ENCODE results near the gene DBF4B.
"Not testable (repeated sequence)": the region's sequence is repeated elsewhere in the genome, so short reads cannot be mapped to it uniquely, and the experiment has no call there.

Gene DBF4B

DNA sequence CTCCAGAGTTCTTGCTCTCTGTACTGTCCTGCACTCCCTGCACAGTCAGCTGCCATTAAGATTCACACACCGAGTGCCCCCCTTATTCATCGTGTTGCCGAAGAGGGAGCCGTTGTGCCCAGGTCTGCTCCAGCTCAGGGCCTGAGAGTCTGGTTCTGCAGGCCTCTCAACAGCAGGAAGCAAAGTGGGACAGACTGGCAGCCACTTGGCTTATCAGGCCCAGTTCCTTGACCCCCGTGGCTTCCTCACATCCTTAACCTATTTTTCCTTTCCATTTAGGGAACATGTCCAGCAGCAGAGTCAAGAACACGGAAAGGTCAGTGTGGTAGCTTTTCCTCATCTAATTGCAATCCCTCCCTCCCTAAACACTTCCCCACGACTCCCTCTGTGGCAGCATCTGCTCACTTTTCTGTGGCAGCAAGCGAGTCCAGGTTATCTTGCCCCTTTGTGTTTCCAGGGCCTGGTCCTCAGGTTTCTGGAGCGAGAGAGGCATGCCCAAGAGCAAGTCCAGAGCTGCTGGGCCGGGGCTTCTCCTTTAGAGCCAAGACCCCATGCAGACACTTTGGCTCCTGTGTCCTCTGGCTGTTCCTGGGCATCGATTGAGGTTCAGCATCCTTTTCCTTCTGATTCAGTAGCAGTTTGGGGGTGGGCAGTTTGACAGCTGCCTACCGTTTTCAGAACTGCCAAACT is 28.2 kb downstream of the DBF4B start:
- no peak for DNase-seq

DNA sequence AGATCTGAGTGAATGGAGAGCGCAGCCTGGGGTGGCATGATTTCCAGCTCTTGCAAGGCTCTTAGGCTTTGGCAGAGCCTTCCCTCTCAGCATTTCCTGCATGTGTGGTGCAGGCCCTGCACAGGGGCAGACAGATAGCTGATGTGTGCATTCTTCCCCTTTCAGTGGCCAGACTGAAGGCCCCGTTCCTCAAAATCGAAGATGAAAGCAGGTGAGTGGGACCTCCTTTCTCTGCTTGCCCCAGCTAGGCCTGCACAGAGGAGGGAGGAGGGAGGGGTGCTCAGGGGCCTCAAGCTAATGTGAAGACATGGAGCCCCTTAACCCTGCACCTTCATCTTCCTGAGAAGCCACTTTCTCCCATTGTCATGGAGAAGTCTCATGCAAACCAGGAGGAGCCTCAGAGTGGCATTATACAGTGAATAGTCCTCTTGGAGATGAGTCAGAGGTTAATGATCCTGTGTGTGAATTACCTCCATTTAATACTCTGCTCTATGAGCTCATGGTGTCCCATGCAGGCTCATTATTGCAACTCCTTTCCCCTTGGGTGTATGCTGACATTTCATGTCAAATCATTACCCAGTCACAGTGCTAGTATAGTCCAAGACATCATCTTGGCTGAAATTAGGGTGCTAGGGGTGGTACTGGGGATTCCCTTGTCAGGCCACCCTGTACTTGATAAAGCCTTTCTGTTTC is 29.9 kb downstream of the DBF4B start:
- no peak for DNase-seq

DNA sequence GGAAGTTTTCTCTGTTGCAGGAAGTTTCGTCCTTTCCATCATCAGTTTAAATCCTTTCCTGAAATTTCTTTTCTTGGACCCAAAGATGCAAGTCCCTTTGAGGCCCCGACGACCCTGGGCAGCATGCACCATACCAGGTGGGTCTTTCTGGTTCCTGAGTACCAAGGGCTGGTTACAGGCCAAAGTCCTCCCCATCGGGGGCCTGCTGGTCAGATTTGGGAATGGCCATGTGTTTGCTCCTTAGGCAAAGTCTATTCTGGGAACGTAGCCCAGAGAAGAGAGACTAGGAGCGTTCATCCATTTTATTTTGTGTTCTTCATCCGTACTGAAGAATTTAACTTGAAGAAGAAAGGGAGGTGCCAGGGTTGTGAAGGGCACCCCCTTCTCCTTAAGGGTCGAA is 32.9 kb downstream of the DBF4B start:
- no peak for DNase-seq

DNA sequence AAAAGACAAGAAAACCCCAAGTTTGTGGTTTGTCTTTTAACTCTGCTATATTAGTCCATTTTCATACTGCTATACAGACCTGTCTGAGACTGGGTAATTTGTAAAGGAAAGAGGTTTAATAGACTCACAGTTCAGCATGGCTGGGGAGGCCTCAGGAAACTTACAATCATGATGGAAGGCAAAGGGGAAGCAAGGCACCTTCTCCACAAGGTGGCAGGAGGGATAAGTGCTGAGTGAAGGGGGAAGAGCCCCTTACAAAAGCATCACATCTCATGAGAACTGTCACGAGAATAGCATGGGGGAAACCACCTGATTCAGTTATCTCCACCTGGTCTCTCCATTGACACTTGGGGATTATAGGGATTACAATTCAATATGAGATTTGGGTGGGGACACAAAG is 36.8 kb downstream of the DBF4B start:
- DNase-seq = no peak

DNA sequence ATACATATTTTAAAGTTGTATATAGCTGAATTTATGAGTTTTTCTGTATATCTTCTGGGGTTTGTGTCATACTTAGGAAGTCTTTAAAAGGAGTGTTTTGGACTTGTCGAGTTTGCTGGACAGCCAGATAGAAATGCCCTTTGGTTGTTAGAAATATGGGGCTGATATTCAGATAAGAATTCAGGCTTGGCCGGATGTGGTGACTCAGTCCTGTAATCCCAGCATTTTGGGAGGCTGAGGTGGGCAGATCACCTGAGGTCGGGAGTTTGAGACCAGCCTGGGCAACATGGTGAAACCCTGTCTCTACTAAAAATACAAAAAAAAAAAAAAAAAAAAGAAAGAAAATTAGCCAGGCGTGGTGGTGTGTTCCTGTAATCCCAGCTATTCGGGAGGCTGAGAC is 37.3 kb downstream of the DBF4B start:
- DNase-seq = not testable (repeated sequence)

DNA sequence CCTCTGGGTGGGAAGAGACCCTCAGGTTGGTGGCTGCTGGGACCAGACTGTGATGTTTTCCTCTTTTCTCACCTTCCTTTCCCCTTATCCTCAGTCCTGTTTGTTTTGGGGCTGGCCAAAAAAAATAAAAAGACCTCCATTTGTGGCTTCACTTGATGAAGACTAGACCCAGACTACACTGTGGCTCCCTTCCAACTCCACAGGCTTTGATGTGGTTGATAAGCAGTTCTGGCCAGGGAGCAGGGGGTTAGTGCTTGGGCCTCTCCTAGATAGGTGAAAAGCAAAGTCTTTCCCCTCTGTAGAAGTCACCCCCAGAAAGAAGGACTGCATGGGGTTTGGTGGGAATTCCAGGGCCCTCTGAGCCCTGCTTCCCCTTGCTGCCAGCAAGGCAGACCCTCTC is 39.1 kb downstream of the DBF4B start:
- DNase-seq = no peak

DNA sequence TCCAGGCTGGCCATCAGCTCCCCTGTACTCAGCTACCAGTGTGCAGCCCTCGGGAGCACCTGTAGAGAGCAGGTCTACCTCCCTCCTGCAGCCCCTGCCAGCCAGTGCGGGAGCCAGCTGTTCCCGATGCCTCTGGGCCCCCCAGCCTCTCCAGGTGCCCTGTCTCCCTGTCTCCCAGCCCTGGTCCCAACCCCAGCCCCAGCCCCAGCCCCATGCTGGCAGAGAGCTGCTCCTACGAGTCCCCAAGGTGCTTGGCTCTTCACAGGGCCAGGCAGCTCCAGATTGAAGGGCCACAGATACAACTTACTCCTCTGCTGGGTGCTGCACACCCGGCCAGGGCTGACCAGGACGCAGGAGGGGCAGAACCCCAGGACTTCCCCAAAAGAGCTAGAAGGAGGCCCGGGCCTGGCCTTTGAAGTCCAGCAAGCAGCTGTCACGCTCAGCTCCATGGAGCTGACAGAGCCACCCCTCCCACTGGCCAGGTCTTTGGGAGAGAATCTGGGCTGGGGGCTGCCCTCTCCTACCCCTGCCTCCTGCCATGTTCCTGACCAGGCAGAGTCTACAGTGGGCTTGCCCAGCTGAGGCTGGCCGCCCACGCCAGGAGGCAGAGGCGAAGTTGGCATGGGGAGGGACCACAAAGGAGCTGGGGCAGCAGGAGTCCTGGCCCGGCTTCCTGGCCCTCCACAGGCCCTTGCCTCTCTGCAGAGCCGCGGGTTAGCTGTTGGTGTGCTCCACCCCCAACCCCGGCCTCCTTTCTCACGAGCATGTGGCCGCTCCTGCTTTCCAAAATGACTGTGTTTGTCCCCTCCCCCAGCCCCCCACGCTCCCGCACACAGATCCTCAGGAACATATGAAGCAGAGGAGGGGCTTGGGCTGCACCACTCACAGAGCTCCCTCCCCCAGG is 40.9 kb downstream of the DBF4B start:
- no peak for DNase-seq

DNA sequence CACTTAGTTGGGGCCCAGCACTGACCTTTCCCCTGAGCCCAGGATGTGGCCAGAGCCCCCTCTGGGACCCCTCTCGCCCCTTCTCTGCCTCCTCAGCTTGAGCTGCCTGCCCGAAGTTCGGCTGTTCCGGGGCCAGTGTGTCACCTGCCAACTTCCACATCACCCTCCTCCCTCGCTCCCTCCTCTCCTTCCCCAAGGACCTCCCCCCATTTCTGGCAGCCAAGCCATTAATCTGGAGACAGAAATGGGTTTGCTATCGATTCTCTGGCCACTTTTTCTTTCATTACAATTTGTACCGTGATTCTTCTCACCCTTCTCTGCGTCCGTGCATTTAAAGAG is 41.5 kb downstream of the DBF4B start:
- DNase-seq = no peak

DNA sequence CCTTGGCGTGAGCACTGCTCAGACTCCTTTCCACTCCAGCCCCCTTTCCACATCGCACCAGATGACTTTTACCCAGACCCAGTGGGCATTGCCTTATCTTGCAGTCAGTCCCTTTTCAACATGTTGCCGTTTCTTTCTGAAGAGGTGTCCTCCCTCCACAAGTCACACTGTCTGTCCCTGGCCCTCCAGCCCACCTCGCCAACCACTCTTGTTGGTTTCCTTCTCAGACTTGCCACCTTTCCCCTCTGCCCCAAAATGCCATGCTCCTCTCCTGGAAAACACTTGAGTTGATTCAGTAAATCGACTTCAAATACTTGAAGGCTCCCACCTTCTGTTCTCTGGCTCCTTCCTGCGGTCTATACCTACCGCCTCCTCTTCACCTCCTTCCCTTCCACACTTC is 42.9 kb downstream of the DBF4B start:
- no peak for DNase-seq

DNA sequence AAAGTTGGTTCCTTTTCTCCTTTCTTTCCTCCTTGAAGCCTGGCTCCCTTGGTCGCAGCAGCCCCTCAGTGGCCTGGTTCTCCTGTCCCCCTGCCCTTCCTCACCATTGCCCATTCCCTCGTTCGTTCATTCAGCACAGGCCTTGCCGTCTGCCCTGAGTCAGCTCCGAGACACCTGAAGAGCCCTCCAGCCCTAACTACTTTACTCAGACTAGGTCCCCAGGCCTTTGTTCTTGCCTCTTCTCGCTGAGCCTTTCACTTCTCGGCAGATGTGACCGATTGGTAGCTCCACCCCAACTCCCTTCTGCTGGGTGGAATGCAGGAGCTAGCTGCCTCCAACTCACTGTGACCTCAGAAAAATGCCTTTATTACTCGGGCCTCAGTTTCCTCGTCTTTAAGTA is 43.3 kb downstream of the DBF4B start:
- no peak for DNase-seq

DNA sequence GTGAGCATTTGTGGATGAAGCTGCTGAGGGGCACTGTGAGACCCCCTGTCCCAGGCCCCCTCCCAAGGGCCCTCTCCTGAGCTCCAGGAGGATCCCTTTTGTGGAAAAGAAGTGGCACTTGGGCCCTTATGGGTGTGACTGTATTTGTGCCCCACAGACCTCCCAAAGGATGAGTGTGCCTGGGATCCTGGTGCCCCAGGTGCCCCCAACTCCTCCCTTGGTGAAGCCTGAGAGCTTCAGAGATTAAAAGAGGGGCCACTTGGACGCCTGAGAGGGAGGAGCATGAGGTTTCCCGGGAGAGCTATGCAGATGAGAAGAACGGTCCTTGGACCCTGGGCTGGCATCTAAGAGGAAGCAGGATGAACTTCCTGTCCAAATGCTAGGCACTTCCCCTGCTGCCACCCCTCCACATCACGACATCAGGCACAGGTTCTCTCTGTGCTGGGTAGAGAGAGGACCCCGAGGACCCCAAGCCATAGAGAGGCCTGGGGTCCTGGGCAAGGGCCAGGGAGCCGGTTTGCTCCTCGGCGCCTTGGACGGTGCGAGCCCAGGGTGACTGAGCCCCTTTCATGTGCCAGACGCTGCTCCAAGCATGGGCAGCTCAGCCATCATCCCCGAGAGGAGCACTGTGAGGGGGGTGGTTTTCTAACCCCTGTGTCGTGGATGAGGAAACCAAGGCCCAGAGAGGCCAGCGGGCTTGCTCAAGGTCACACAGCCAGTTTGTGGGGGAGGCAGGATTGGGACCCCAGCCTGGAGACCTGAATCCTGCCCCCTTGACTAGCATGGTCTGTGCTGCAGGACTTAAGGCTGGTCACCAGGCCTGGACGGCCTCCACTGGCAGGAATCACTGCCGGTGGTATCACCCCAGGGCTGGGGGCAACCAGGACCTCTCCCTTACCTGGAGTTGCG is 44.7 kb downstream of the DBF4B start:
- no peak for DNase-seq

DNA sequence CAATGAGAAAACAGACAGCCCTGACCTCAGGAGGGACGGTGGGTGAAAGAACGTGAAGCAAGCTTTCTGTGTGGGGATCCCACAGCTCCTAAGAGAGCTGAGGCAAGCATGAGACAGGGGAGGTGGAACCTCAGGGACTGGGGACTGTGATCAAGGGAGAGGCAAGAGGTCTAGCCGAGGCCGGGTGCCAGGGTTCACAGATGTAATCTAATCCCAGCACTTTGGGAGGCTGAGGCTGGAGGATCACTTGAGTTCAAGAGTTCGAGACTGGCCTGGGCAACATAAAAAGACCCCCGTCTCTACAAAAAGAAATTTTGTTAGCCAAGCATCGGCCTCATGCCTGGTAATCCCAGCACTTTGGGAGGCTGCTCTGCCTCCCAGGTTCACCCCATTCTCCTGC is 45.8 kb downstream of the DBF4B start:
- DNase-seq = no peak

DNA sequence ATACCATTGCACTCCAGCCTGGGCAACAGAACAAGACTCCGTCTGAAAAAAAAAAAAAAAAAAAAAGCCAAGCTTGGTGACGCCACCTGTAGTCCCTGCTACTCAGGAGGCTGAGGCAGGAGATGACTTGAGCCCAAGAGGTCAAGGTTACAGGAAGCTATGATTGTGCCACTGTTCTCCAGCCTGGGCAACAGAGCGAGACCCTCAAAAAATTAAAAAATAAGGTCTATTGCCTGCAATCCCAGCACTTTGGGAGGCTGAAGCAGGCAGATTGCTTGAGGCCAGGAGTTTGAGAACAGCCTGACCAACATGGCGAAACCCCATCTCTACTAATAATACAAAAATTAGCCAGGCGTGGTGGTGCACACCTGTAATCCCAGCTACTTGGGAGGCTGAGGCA is 46.7 kb downstream of the DBF4B start:
- DNase-seq = not testable (repeated sequence)

DNA sequence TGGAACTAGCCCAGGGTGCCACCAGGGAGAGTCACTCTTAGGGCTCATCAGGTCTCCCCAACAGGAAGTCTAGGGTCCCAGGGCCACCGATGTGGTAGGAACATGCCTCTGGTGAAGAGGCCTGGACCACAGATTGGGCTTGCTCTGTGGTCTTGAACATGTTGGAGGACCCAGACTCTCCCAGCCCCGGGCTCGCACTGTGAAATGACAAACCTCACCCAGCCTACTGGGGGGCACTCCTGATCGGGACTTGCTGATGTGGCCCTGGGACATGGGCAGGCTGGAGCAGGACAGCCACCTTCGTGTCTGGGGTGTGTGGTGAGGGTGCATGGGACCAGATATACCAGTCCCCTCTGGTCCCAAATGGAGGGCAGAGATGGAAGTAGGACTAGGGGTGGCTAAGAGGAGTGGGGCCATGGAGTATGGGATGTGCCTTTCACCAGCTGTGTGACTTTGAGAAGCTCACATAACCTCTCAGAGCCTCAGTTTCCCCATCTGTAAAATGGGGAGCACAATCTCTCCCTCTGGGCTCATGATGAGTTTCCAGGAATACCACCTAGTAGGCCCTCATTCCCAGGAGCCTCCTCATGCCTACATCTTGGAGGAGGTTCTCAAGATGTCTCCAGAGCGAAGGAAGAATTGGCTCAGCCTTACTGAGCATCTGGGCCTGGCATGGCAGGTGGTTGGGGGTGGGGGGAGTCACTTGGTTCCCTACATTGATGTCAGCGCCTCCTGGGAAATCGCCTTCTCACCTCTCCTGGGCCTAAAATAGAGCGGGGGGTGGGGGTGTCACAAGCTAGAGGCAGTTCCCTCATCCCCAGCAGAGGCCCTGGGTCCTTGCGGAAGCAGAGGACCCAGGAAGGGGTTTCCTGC is 48.8 kb downstream of the DBF4B start:
- no peak for DNase-seq

DNA sequence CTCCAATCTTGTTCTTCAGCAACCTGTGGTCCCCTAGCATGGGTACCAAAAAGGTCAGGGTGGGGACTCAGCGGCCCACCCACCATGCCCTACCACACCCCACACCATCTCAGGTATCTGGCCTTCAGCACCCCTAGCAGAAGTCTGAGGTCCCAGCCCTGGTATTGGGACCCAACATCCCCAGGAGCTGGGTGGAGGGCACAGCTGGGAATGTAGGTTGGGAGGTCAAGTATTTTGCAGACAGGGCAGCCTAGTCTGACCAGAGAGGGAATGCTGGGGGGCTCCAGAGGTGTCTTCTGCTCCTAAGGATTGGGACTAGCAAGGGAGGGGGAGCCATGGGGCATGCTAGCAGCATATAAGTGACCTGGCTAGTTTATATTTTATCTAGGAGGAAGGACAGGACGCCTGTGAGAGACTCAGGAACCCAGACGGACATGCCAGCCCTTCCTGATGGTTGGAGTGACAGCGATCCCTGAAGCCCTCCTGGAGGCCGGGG is 49.5 kb downstream of the DBF4B start:
- no peak for DNase-seq

DNA sequence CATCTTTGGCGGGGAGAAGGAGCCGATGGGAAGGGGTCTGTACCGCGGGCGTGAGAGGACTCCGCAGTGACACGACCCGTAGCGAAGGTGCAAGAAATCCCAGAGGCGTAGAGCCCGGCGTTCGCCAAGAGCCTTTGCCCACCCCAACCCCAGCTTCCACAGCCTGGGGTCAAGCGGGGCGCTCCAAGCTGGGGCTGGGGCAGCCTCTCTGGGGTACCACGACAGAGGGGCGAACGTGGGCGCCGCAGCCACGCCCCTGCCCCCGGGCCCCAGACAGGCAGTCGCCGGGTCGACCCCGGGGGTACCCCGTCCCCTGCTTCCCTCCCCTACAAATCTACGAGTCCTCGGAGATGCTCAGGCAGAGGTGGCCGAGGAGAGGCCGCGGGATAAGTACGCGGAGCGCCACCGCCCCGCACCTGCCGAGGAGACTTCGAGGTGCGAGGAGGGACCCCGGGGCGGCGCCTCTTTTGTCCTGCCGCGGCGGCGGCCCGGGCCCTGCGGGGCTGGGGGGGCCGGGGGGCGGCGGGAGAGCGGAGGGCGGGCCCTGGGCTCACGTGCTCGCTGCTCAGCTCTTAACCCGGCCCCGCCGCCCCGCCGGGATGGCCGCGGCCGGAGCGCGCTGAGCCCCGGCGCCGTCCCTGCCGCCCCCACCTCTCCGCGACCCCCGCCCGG is 50.1 kb downstream of the DBF4B start, which contains the start of gene ADAM11:
Gene ADAM11, plus strand, starts transcription at position 575 of the 672 bp plus-strand sequence. CDS start 212 bp downstream, outside the sequence.
- DNase-seq = no peak

DNA sequence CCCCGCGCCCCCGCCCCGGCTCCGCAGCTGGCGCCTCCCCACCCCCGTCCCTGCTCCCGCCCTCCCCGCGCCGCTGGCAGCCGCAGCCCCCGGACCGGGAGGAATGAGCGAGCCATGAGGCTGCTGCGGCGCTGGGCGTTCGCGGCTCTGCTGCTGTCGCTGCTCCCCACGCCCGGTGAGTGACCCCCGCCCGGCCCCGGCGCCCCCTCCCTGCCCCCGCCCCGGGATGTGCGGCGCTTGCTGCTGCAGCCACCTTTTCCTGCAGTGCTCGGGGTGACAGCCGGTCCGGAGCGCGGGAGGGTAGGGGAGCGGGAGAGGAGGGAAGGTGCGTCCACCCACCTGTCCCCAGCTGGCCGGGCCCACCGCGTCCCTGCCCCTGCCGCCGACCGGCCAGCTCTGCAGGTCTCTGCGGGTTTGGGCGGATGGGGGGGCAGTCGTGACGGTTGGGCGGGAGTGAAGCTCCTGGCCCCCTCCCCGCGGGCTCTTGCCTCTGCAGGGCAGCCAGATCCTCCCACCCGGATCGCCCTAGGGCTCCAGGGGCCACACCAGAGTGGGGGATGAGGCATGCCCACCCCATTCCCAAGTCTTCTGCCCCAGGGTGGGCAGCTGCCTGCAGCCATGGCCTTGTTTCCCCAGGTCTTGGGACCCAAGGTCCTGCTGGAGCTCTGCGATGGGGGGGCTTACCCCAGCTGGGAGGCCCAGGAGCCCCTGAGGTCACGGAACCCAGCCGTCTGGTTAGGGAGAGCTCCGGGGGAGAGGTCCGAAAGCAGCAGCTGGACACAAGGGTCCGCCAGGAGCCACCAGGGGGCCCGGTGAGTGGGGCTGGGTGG is 50.8 kb downstream of the DBF4B start:
- no peak for DNase-seq

DNA sequence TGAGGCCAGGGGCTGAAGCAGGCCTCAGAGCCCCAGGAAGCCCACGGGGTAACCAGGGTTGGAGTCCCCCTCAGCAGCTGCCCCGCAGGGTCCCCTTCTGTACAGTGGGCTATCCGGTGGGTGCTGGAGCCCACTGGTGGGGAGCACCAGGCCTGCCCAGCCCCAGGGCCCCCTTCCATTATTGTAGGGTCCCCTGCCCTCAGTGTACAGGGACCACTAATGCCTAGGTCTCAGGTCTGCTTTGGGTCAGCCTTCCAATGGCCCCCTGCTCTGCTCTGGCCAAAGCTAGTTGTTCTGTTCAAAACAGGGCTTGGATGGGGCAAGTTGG is 51.4 kb downstream of the DBF4B start:
- DNase-seq = no peak

DNA sequence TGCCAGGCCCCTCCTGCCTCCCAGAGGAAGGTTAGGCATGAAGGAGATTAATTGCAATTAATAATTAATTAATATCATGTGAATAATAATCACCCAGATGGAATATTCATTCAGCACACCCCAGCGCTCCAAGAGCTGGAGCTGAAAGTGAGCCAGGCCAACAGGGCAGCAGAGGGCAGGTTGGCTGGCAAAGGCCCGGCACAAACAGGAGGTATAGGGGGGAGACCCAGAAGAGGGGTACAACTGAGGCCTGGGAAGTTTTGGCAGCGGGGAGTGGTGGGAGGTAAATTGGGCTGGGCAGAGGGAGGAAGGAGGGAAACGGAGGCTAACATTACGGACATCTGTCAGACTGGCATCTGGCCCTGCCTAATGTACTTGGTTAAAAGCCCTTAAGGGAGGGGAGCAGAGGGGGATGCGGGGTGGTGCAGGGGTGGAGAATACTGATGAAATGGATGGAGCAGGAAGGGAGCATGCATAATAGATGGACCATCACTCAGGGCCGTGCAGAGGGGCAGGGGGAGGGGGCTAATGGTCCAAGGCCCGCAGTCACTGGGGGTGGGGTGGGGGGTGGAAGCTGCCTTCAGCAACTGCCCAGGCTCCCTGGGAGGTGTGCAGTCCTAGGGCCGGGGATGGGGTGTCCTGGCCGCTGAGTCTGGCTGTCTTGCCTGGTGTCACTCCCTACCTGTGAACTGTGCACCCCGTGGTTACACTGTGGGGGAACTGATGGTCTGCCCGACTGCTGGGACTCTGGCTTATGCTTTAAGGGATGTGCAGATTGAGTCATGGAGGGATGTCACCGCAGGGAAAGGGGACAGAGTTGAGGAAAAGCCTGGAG is 52.2 kb downstream of the DBF4B start:
- DNase-seq = no peak

Measured in NCI-H748 treated with DMSO at 0.1 percent for 48 hours (cell line).